GM23338 (cell line): ENCODE measurements around the gene FAM9C. TPM values are rescaled to one million over a fixed set of nuclear protein-coding genes. Genes with fewer than 3 reads are reported as not detected.

Source experiments
- ATAC-seq: fragments of 200-7000 bp; cut with Tn5 transposase; 3 replicates; pipeline ENCODE4 v1.9.1; 2020
- DNase-seq: peaks from one replicate; pipeline ENCODE4 v3.0.0-alpha.2; 2015; ENCODE audit warnings: low spot score
- H2AFZ ChIP-seq: fragments of 200-600 bp; sonication (generic); 2 replicates; pipeline ENCODE4 v1.8.0; 2016; ENCODE audit warnings: antibody characterized with exemption, mild to moderate bottlenecking, moderate library complexity
- H3F3A ChIP-seq: fragments of 200-600 bp; sonication (generic); replicated peaks from 2 replicates; pipeline ENCODE4 v1.8.0; 2017; ENCODE audit warnings: antibody characterized with exemption, mixed run types, low read depth
- H3K27ac ChIP-seq: fragments of 200-600 bp; sonication (generic); 2 replicates; pipeline ENCODE4 v1.6.1; 2016; ENCODE audit warnings: low read depth
- H3K27me3 ChIP-seq: fragments of 200-600 bp; sonication (generic); 2 replicates; pipeline ENCODE4 v1.8.0; 2016; ENCODE audit warnings: mild to moderate bottlenecking, mixed run types, moderate library complexity; ENCODE audit not compliant: insufficient read depth
- H3K36me3 ChIP-seq: fragments of 200-600 bp; sonication (generic); 2 replicates; pipeline ENCODE4 v1.8.0; 2016; ENCODE audit warnings: mild to moderate bottlenecking; ENCODE audit not compliant: insufficient read depth
- H3K4me1 ChIP-seq: fragments of 200-600 bp; sonication (generic); 2 replicates; pipeline ENCODE4 v1.8.0; 2016; ENCODE audit warnings: mild to moderate bottlenecking, moderate library complexity; ENCODE audit not compliant: insufficient read depth
- H3K4me2 ChIP-seq: fragments of 200-600 bp; sonication (generic); 2 replicates; pipeline ENCODE4 v1.7.1; 2017; ENCODE audit warnings: mixed run types
- H3K4me3 ChIP-seq: fragments of 200-600 bp; sonication (generic); 2 replicates; pipeline ENCODE4 v1.6.1; 2016; ENCODE audit warnings: mixed run types
- H3K79me2 ChIP-seq: fragments of 200-600 bp; sonication (generic); replicated peaks from 2 replicates; pipeline ENCODE4 v1.8.0; 2017; ENCODE audit warnings: mild to moderate bottlenecking; ENCODE audit not compliant: insufficient read depth
- H3K9me2 ChIP-seq: fragments of 200-600 bp; sonication (generic); 2 replicates; pipeline ENCODE4 v1.8.0; 2017; ENCODE audit not compliant: insufficient read depth
- H4K20me1 ChIP-seq: fragments of 200-600 bp; sonication (generic); replicated peaks from 2 replicates; pipeline ENCODE4 v1.8.0; 2017; ENCODE audit warnings: mild to moderate bottlenecking; ENCODE audit not compliant: insufficient read depth
- H3K27ac Mint-ChIP-seq: 2 replicates; pipeline ENCODE4 v1.8.0; 2020; ENCODE audit warnings: inconsistent platforms, mild to moderate bottlenecking, moderate library complexity, mixed read lengths
- H3K27me3 Mint-ChIP-seq: 3 replicates; pipeline ENCODE4 v1.8.0; 2022; ENCODE audit warnings: low read depth, mild to moderate bottlenecking, moderate library complexity, mixed read lengths, inconsistent platforms; ENCODE audit not compliant: insufficient read depth, poor library complexity
- H3K36me3 Mint-ChIP-seq: 3 replicates; pipeline ENCODE4 v1.8.0; 2021; ENCODE audit warnings: low read depth, mild to moderate bottlenecking, inconsistent platforms, moderate library complexity, mixed read lengths
- H3K4me1 Mint-ChIP-seq: 3 replicates; pipeline ENCODE4 v1.8.0; 2020; ENCODE audit warnings: mild to moderate bottlenecking, inconsistent platforms, mixed read lengths
- H3K4me3 Mint-ChIP-seq: 3 replicates; pipeline ENCODE4 v1.8.0; 2021; ENCODE audit warnings: moderate library complexity, mild to moderate bottlenecking, inconsistent platforms, mixed read lengths
- H3K9me3 Mint-ChIP-seq: 3 replicates; pipeline ENCODE4 v1.8.0; 2020; ENCODE audit warnings: moderate library complexity, mild to moderate bottlenecking, inconsistent platforms, mixed read lengths
- CREB1 ChIP-seq: fragments of 250-450 bp; sonication (Bioruptor Pico); IDR thresholded peaks from 2 replicates; pipeline ENCODE4 v1.5.0; 2020; ENCODE audit warnings: low read depth, mild to moderate bottlenecking, moderate library complexity
- CTCF ChIP-seq, 2 experiments: fragments of 200-600 bp in 1 of 2; sonication (generic) in 1 of 2; conservative IDR thresholded peaks; 2 replicates each; pipeline versions ENCODE4 v1.5.1 to v1.6.1; 2016 to 2017; ENCODE audit warnings: antibody characterized with exemption in 2 of 2, low read depth in 2 of 2, mild to moderate bottlenecking in 2 of 2, moderate library complexity in 1 of 2
- ETS1 ChIP-seq: IDR thresholded peaks from 2 replicates; pipeline ENCODE4 v1.6.1; 2016; ENCODE audit warnings: antibody characterized with exemption
- EZH2 ChIP-seq: fragments of 200-600 bp; sonication (generic); IDR thresholded peaks from one replicate; pipeline ENCODE4 v1.8.0; 2017; ENCODE audit warnings: antibody characterized with exemption, mild to moderate bottlenecking, low read depth; ENCODE audit not compliant: unreplicated experiment
- JUNB ChIP-seq: IDR thresholded peaks from one replicate; pipeline ENCODE4 v1.6.1; 2016; ENCODE audit warnings: antibody characterized with exemption; ENCODE audit not compliant: unreplicated experiment
- NANOG ChIP-seq: IDR thresholded peaks from 2 replicates; pipeline ENCODE4 v1.6.1; 2016; ENCODE audit warnings: antibody characterized with exemption, borderline replicate concordance
- POLR2AphosphoS5 ChIP-seq: IDR thresholded peaks from 2 replicates; pipeline ENCODE4 v1.6.1; 2016; ENCODE audit warnings: antibody characterized with exemption, low read depth
- REST ChIP-seq: IDR thresholded peaks from one replicate; pipeline ENCODE4 v1.6.1; 2018; ENCODE audit warnings: antibody characterized with exemption; ENCODE audit not compliant: unreplicated experiment
- STAT1 ChIP-seq: IDR thresholded peaks from one replicate; pipeline ENCODE4 v1.6.1; 2016; ENCODE audit warnings: antibody characterized with exemption; ENCODE audit not compliant: unreplicated experiment
- ZNF114 ChIP-seq: fragments of 250-450 bp; sonication (Bioruptor Pico); IDR thresholded peaks from 2 replicates; pipeline ENCODE4 v1.5.0; 2020; ENCODE audit warnings: mild to moderate bottlenecking, moderate library complexity
- ZNF331 ChIP-seq: fragments of 250-450 bp; sonication (Bioruptor Pico); IDR thresholded peaks from 2 replicates; pipeline ENCODE4 v1.5.0; 2020; ENCODE audit warnings: low read depth, mild to moderate bottlenecking, moderate library complexity
- polyA plus RNA-seq: library from polyadenylated mRNA; unstranded; fragments of >200 nt; fragmentation: Nextera tagmentation; extraction: Ambion mirVana; gene quantifications from 2 replicates; pipeline ENCODE4 v1.2.1, GENCODE V29; 2016
- total RNA-seq: library from RNA; depleted of rRNA; stranded (reverse); fragments of >200 nt; shearing (Covaris generic); gene quantifications from 2 replicates; pipeline ENCODE4 v1.2.3, GENCODE V29; 2014

FAM9C gene
- total and polyA plus RNA-seq, 2 experiments from 2014 or later, result 0.08 TPM; not detected in 1

- ATAC-seq (no peak), DNase-seq (no peak)
- H3K36me3 Mint-ChIP-seq, result peaks cover 17% of the 10 kb centered on the region
- no peak overlapping the region for H3K4me3 Mint-ChIP-seq
- H3K27ac Mint-ChIP-seq, result no peak overlapping the region
- Histone ChIP-seq H3K36me3 (no peaks in the 10 kb centered on the region), H3K4me2 (no peak overlapping the region), H3K27ac (no peak overlapping the region), H3K27me3 (no peaks in the 10 kb centered on the region), H2AFZ (no peak overlapping the region), H3K4me1 (no peaks in the 10 kb centered on the region), H3F3A (no peaks in the 10 kb centered on the region), H4K20me1 (no peaks in the 10 kb centered on the region), H3K4me3 (no peak overlapping the region), H3K79me2 (no peaks in the 10 kb centered on the region), H3K9me2 (no peaks in the 10 kb centered on the region)
- H3K9me3 Mint-ChIP-seq, result peaks cover 18% of the 10 kb centered on the region
- TF ChIP-seq ETS1 (no peak), STAT1 (no peak)
- peaks cover 4% of the 10 kb centered on the region for H3K27me3 Mint-ChIP-seq
- H3K4me1 Mint-ChIP-seq, result no peaks in the 10 kb centered on the region
These were observed 15.4 kb upstream of the FAM9C start for GRCh38 chrX:13059637-13060499.

GRCh38 chrX:13055486-13055885 lies 11.1 kb upstream of the FAM9C start:
- Mint-ChIP-seq H3K27me3 (peaks cover 2% of the 10 kb centered on the region), H3K4me1 (no peaks in the 10 kb centered on the region), H3K9me3 (peaks cover 2% of the 10 kb centered on the region; the same call in 2 of the 3 replicates), H3K36me3 (no peaks in the 10 kb centered on the region), H3K27ac (no peak overlapping the region), H3K4me3 (no peak overlapping the region)
- Histone ChIP-seq H3K9me2 (no peaks in the 10 kb centered on the region), H3K4me2 (no peak overlapping the region), H3K79me2 (no peaks in the 10 kb centered on the region), H3F3A (no peaks in the 10 kb centered on the region), H3K4me1 (no peaks in the 10 kb centered on the region), H2AFZ (no peak overlapping the region), H3K27me3 (no peaks in the 10 kb centered on the region), H3K4me3 (no peak overlapping the region), H3K27ac (no peak overlapping the region), H3K36me3 (no peaks in the 10 kb centered on the region), H4K20me1 (no peaks in the 10 kb centered on the region)
- ATAC-seq (no peak), DNase-seq (no peak)
- TF ChIP-seq REST, result no peak
- no peak for TF ChIP-seq NANOG
- TF ChIP-seq CREB1 (CRISPR knock-in tag), result no peak
- no peak for TF ChIP-seq CTCF (conservative IDR thresholded peaks at IDR 0.05; ENCODE audit: low read depth in 2 of 2)
- TF ChIP-seq POLR2AphosphoS5, result no peak
- TF ChIP-seq ZNF114 (CRISPR knock-in tag), result no peak
- no peak for TF ChIP-seq STAT1
- TF ChIP-seq ZNF331 (CRISPR knock-in tag), result no peak
- no peak for TF ChIP-seq EZH2
- TF ChIP-seq JUNB, result no peak
- TF ChIP-seq ETS1, result no peak
